B cell (primary cell): Measurements from ENCODE around the gene ABR. TPM values are rescaled to one million over a fixed set of nuclear protein-coding genes. Genes with fewer than 3 reads are reported as not detected.
"Not testable (repeated sequence)": the region's sequence is repeated elsewhere in the genome, so short reads cannot be mapped to it uniquely, and the experiment has no call there.

ENCODE experiments used
- ATAC-seq: fragments of 200-7000 bp; cut with Tn5 transposase; one replicate; pipeline ENCODE4 v1.10.0; 2021; ENCODE audit warnings: low read depth, mild to moderate bottlenecking, moderate number of reproducible peaks, moderate library complexity
- CTCF ChIA-PET: fragments of 350-600 bp; sonication (Branson Sonifier 250); formaldehyde crosslinking; loops from one replicate; lab custom pipeline; 2021; ENCODE audit warnings: antibody characterized with exemption, inconsistent platforms; lab: Charles Lee
- POLR2A ChIA-PET: fragments of 350-600 bp; sonication (Branson Sonifier 250); formaldehyde crosslinking; loops from one replicate; lab custom pipeline; 2021; ENCODE audit warnings: antibody characterized with exemption; lab: Charles Lee
- DNase-seq: peaks from one replicate; pipeline ENCODE4 v3.0.0; 2013
- H2AFZ ChIP-seq: 2 replicates; pipeline ENCODE4 v1.6.1; 2012; ENCODE audit warnings: mild to moderate bottlenecking, low read depth, low read length; ENCODE audit not compliant: insufficient read depth, poor library complexity, severe bottlenecking
- H3K27ac ChIP-seq, 2 donors: 1 replicate in 1 of 2; 2 replicates in 1 of 2; pipeline ENCODE4 v1.5.1; 2012 to 2013; ENCODE audit warnings: low read length in 2 of 2, mild to moderate bottlenecking in 2 of 2, moderate library complexity in 1 of 2
- H3K27me3 ChIP-seq, 4 experiments: fragments of 200-600 bp in 1 of 4; sonication (generic) in 1 of 4; replicated peaks in 1 of 4; 1 replicate in 2 of 4; 2 replicates in 2 of 4; pipeline versions ENCODE4 v1.6.1 to v1.7.0; 2013 to 2016; ENCODE audit warnings: low read length in 3 of 4, mild to moderate bottlenecking in 2 of 4, mixed read lengths in 1 of 4, moderate library complexity in 1 of 4; ENCODE audit not compliant: insufficient read depth in 4 of 4, control insufficient read depth in 3 of 4; ENCODE audit errors: control extremely low read depth in 1 of 4
- H3K36me3 ChIP-seq, 2 experiments: replicated peaks in 1 of 2; 1 replicate in 1 of 2; 2 replicates in 1 of 2; pipeline versions ENCODE4 v1.6.1 to v1.7.1; 2013; ENCODE audit warnings: low read length in 1 of 2; ENCODE audit not compliant: insufficient read depth in 2 of 2, control insufficient read depth in 1 of 2; ENCODE audit errors: control extremely low read depth in 1 of 2, extremely low read depth in 1 of 2
- H3K4me1 ChIP-seq, 2 donors: fragments of 200-600 bp in 1 of 2; sonication (generic) in 1 of 2; 1 replicate in 1 of 2; 2 replicates in 1 of 2; pipeline versions ENCODE4 v1.5.1 to v1.6.1; 2013 to 2017; ENCODE audit warnings: low read length in 2 of 2; ENCODE audit not compliant: control insufficient read depth in 2 of 2, insufficient read depth in 2 of 2
- H3K4me2 ChIP-seq: replicated peaks from 2 replicates; pipeline ENCODE3; 2012; ENCODE audit warnings: mild to moderate bottlenecking, low read depth, low read length; ENCODE audit not compliant: poor library complexity, severe bottlenecking
- H3K4me3 ChIP-seq, 5 experiments: fragments of 200-600 bp in 1 of 5; sonication (generic) in 1 of 5; 1 replicate in 3 of 5; 2 replicates in 2 of 5; pipeline versions ENCODE4 v1.5.1 to v1.7.0; 2011 to 2016; ENCODE audit warnings: low read length in 4 of 5, mild to moderate bottlenecking in 4 of 5, low read depth in 2 of 5, control low read depth in 1 of 5, moderate library complexity in 1 of 5; ENCODE audit not compliant: insufficient read depth in 1 of 5; ENCODE audit errors: control extremely low read depth in 1 of 5, extremely low read depth in 1 of 5
- H3K79me2 ChIP-seq: fragments of 200-600 bp; sonication (generic); one replicate; pipeline ENCODE4 v1.6.0; 2016; ENCODE audit warnings: low read length; ENCODE audit not compliant: control insufficient read depth, insufficient read depth
- H3K9ac ChIP-seq: fragments of 200-600 bp; sonication (generic); 2 replicates; pipeline ENCODE4 v1.6.1; 2017; ENCODE audit warnings: mild to moderate bottlenecking, low read length, moderate library complexity
- H3K9me3 ChIP-seq, 3 donors: one replicate each; pipeline versions ENCODE4 v1.6.1 to v1.7.1; 2013; ENCODE audit warnings: low read length in 2 of 3; ENCODE audit not compliant: control insufficient read depth in 2 of 3, insufficient read depth in 1 of 3; ENCODE audit errors: control extremely low read depth in 1 of 3
- H4K20me1 ChIP-seq: 2 replicates; pipeline ENCODE4 v1.6.0; 2012; ENCODE audit warnings: mild to moderate bottlenecking, low read length; ENCODE audit not compliant: insufficient read depth, control insufficient read depth, poor library complexity, severe bottlenecking
- H3K27ac Mint-ChIP-seq: one replicate; pipeline ENCODE4 v1.8.0; 2021; ENCODE audit warnings: mixed read lengths
- H3K27me3 Mint-ChIP-seq: one replicate; pipeline ENCODE4 v1.8.0; 2021; ENCODE audit warnings: mixed read lengths
- H3K4me1 Mint-ChIP-seq: one replicate; pipeline ENCODE4 v1.8.0; 2021; ENCODE audit warnings: mixed read lengths
- H3K4me3 Mint-ChIP-seq: one replicate; pipeline ENCODE4 v1.8.0; 2021; ENCODE audit warnings: mixed read lengths
- H3K9me3 Mint-ChIP-seq: one replicate; pipeline ENCODE4 v1.8.0; 2022; ENCODE audit warnings: mixed read lengths; ENCODE audit not compliant: insufficient read depth
- CTCF ChIP-seq: fragments of 200-600 bp; IDR thresholded peaks from one replicate; pipeline ENCODE4 v1.8.0; 2022; ENCODE audit warnings: antibody characterized with exemption, mild to moderate bottlenecking
- EZH2 ChIP-seq: IDR thresholded peaks from 2 replicates; pipeline ENCODE4 v1.6.1; 2012; ENCODE audit warnings: borderline replicate concordance, low read depth, mild to moderate bottlenecking, moderate library complexity, low read length; ENCODE audit not compliant: insufficient read depth, poor library complexity, severe bottlenecking
- WGBS: methylation state at CpG from one replicate; pipeline ENCODE4 v1.1.5; 2013; ENCODE audit warnings: missing lambda C conversion rate; ENCODE audit not compliant: insufficient coverage; 5-methylcytosine and 5-hydroxymethylcytosine counted together
- intact Hi-C: fragments of 100-400 bp; cut with micrococcal nuclease; formaldehyde crosslinking; loops from one replicate; pipeline ENCODE4 v1.10.0; 2022
- polyA plus RNA-seq: library from polyadenylated mRNA; depleted of rRNA; stranded (reverse); fragments of >200 nt; gene quantifications from 2 replicates; pipeline ENCODE4 v1.2.3, GENCODE V29; 2012
- total RNA-seq, 2 donors: library from RNA; stranded (reverse); fragments of 120-200 nt in 1 of 2; gene quantifications; 1 replicate in 1 of 2; 2 replicates in 1 of 2; pipeline versions ENCODE4 v1.2.3 to v1.2.4, GENCODE V29; 2013 to 2022

Gene ABR
- total and polyA plus RNA-seq, 2 donors (not counting 1 experiment from before 2014, with no cell fraction given) = 79.8 to 262 TPM

GRCh38 chr17:1201132-1201702, 21.4 kb upstream of the ABR start:
- peaks cover 66% of the 10 kb centered on the region for H3K4me1 Mint-ChIP-seq
- H3K9ac ChIP-seq = no peak overlapping the region
- peaks cover 0 to 17% (median 0%) of the 10 kb centered on the region in 3 donors for H3K9me3 ChIP-seq
- no peak overlapping the region for H3K4me3 ChIP-seq
- no peak for ATAC-seq
- no peaks in the 10 kb centered on the region for H3K9me3 Mint-ChIP-seq
- H3K4me1 ChIP-seq = peaks cover 67 to 78% of the 10 kb centered on the region in 2 donors
- no peak overlapping the region for H2AFZ ChIP-seq
- peak overlapping the region; percentile 51 for H3K4me3 Mint-ChIP-seq
- peak overlapping the region; percentile 28 for H3K27ac Mint-ChIP-seq
- peak; percentile 55 for DNase-seq
- no peak overlapping the region for H3K27ac ChIP-seq
- peaks cover 69% of the 10 kb centered on the region for H3K79me2 ChIP-seq
- intact Hi-C loops = no loop called here
- WGBS = 57% methylated on average over 23 of the region's 25 CpGs
- no peaks in the 10 kb centered on the region for H3K27me3 Mint-ChIP-seq
- POLR2A ChIA-PET = interaction anchor here (0.6 to 2.0 kb wide), 7 partner anchors 11 to 139 kb away, joined by 3 to 14 read pairs (median 3); partner anchors contain the start of gene ABR
- H4K20me1 ChIP-seq = peaks cover 41% of the 10 kb centered on the region
- CTCF ChIA-PET = interaction anchor here (1.1 to 8.1 kb wide), 8 partner anchors 12 to 78 kb away, joined by 3 to 80 read pairs (median 7); no protein-coding TSS in a partner anchor
- H3K4me2 ChIP-seq = peak overlapping the region; percentile 41
- H3K36me3 ChIP-seq = peaks cover 0 to 2% of the 10 kb centered on the region in 2 experiments
- no peaks in the 10 kb centered on the region for H3K27me3 ChIP-seq
- TF ChIP-seq CTCF (no peak), EZH2 (no peak)

GRCh38 chr17:1199271-1199743, 19.5 kb upstream of the ABR start:
- peak overlapping the region; percentile 86 to 91 for H3K27ac ChIP-seq
- peak overlapping the region; percentile 74 for H3K4me2 ChIP-seq
- not testable (repeated sequence) for ATAC-seq, H3K4me3 ChIP-seq, H3K27me3 ChIP-seq, H2AFZ ChIP-seq, H3K36me3 ChIP-seq, H3K9me3 Mint-ChIP-seq, H3K27me3 Mint-ChIP-seq
- H4K20me1 ChIP-seq = peaks cover 26% of the 10 kb centered on the region
- Mint-ChIP-seq H3K4me1 (peaks cover 60% of the 10 kb centered on the region), H3K27ac (peak overlapping the region; percentile 96), H3K4me3 (peak overlapping the region; percentile 75)
- WGBS = 25% methylated on average over 5 of the region's 10 CpGs
- intact Hi-C loops = loop anchor here (2.0 to 5.0 kb wide), 2 partner anchors 17 to 288 kb away; no protein-coding TSS in a partner anchor
- ChIA-PET CTCF (interaction anchor here (0.7 to 8.1 kb wide), 7 partner anchors 11 to 60 kb away, joined by 3 to 80 read pairs (median 12); no protein-coding TSS in a partner anchor), POLR2A (interaction anchor here (0.5 to 2.7 kb wide), 5 partner anchors 17 to 1638 kb away, joined by 3 to 24 read pairs (median 4); no protein-coding TSS in a partner anchor)
- peak overlapping the region; percentile 37 for H3K9ac ChIP-seq
- peaks cover 0 to 17% (median 0%) of the 10 kb centered on the region in 3 donors for H3K9me3 ChIP-seq
- peaks cover 57% of the 10 kb centered on the region for H3K79me2 ChIP-seq
- H3K4me1 ChIP-seq = peaks cover 67 to 71% of the 10 kb centered on the region in 2 donors
- peak; percentile 51 for DNase-seq
